ENCODE results near the gene JAK1.

DNA sequence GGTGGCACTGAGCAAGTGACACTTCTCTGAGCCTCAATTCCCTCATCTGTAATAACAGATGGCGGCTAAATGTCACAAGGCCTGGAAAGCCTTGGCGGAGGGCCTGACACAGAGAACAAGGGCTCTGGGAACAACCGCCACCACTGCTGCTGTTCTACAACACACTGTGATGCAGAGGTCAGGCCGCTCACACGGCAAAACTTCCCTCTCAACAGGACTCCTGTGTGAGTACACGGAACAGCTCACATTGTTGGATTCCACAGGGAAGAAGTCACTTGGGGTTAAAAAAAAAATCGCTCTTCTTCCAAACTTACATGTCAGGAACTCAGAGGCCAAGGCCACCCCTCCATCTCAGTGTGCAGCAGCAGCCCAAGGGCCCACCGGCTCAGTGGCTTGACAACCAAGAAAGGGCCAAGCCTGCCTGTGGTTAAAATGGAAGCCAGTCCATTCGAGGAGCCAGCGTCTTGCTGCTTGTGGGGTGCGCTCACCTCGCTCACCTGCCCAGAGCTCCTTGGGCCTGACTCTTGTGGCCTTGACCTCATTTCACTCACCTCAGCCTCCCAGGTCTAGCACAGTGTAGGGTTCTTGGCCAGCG lies 120.4 kb downstream of the JAK1 start:
- TF ChIP-seq, protein P1, sequence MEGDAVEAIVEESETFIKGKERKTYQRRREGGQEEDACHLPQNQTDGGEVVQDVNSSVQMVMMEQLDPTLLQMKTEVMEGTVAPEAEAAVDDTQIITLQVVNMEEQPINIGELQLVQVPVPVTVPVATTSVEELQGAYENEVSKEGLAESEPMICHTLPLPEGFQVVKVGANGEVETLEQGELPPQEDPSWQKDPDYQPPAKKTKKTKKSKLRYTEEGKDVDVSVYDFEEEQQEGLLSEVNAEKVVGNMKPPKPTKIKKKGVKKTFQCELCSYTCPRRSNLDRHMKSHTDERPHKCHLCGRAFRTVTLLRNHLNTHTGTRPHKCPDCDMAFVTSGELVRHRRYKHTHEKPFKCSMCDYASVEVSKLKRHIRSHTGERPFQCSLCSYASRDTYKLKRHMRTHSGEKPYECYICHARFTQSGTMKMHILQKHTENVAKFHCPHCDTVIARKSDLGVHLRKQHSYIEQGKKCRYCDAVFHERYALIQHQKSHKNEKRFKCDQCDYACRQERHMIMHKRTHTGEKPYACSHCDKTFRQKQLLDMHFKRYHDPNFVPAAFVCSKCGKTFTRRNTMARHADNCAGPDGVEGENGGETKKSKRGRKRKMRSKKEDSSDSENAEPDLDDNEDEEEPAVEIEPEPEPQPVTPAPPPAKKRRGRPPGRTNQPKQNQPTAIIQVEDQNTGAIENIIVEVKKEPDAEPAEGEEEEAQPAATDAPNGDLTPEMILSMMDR (IDR thresholded peaks at IDR 0.05; ENCODE audit: insufficient read depth, low read depth, low read length) = no peak
- TF ChIP-seq EZH2 (IDR thresholded peaks at IDR 0.05; ENCODE audit: insufficient read depth, low read length) = no peak
